HG02973 (cell line): ENCODE data around the gene CORO6.

Source experiments
- ATAC-seq: cut with Tn5 transposase; IDR thresholded peaks from one replicate; pipeline ENCODE4 v1.9.1; 2021; ENCODE audit warnings: moderate library complexity; ENCODE audit not compliant: unreplicated experiment

CORO6 gene

DNA sequence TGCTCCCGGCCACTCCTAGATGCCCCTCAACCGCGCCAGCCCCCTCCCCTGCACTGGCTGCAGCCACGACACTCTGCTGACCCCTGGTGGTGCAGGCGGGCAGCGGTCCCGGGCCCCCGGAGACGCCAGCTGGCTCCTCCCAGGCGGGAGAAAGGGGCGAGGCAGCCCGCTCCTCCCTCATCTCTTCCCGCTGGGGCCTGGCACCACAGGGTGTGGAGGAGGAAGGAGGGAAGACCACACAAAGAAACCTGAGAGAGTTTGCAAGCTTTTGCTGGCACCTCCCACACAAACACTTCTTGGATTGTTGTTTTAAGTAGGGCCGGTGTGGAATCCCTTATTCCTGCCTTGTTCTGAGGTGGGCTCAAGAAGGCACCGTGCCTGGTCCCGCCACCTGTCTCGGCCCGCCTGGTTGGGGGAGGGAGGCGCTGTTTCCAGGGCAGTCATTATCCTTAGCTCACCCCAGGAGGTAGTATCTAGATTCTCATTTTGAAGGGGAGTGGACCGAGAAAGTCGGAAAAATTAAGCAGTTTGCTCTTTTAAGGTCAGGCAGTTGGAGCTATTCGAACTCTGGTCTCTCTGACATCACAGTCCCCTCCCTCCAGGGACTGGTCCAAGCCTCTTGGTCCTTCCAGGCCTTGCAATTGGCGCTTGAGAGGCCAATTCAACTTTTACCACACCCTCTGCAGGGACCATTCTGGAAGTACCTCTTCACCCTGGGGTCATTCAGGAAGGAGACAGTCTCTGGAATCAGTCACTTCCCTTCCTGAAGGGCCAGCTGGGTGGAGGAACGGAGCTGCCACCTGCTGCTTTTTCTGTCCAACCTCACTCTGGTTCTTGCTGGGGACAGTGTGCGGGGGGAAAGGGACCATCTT is 30.7 kb downstream of the CORO6 start:
- ATAC-seq, result no peak

DNA sequence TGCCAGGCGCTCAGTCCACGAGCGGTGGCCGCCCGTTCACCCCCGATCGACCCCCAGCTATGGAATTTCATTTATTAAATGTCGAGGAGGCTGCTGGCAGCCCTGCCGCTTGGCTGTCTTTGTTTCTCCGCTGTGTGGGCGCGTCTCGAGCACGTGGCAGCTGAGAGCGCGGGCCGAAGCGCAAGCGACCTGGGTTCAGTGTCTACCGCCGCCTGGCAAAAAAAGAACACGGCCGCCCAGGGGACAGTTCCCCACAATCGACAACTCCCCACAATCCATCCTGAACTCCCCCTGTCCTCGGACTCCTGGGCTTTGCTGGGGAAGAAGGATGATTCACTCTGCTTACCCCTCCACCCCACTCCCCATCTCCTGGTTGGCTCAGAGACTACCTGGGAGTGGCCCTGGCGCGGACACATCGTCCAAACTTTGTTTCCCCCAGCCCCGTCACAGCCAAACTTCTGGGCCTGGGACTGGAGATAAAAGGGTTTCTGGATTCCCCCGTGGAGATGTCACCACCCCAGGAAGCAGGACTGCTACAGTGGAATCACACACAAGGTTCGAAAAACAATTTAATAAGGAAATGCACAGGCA is 31.5 kb downstream of the CORO6 start:
- no peak for ATAC-seq

DNA sequence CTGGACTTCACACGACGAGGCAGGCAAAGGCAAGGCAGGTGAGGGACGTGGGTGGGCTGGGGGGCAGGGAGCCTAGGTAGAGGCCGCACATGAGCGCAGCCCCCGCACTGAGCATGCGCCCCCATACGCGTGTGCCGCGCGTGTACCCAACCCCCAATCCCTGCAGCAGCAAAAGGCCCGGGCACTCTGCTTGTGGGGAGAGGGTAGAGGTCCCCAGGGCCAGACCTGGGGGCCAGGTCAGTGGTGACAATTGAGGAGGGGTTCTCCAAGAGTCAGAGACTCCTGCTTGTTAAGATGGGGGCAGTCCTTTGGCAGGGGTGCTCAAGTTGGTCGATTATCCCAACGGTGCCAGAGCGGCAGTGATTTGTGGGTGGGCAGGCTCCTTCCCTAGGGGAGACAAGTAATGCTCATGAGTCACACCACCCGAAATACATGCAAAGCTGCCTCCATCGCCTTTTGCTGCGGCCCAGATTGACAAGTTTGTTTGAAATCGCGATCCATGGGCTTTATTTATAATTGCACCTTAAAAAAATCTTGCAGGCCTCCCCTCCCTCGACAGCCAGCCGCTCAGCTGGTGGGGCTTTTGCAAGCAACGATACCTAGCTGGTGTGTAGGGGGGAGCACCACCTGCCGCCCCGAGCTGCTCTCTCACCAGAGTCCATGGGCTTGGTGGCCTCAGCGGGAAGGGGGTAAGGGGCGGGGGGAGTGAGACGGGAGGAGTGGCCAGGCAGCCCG is 32.1 kb downstream of the CORO6 start:
- no peak for ATAC-seq

DNA sequence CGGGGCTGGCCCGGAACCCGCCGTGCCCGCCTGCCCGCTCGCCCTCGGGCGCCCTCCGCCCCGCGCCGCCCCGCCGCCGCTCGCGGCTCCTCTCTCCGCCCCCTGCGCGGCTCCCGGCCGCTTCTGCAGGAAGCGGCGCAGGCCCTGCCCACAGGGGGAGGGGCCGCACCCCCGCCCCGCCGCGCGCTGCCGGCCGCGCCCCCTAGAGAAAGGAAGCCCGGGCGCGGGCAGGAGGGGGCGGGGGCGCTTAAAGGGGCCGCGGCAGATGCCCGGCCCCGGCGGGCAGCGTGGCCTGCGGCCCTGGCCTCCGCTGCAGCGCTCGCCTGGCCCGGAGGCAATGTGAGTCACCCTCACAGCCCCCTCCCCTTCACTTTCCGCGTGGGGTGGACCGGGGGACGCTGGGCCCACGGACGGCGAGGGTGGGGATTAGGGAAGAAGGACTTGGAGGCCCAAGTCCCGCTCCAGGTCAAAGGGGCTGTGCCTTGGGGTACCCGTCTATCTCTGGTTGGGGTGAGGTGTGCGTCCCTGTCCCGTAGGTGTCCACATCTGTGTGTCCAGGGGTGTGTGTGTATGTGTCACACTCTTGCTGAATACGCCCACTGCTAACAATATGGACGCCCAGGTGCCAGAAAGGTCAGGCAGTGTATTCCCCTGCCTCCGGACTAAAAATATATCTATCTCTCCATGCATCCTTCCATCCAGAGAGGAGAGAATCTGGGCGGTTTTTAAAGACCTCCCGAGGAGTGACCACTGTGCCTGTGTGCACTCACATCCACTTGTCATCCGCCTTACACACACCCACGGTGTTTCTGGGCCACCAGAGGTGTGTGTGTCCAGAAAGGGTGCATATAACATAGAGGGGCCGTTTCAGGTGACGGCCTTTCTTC is 32.9 kb downstream of the CORO6 start, which contains the start of gene GIT1:
GIT1 (minus strand) TSS at position 125 of the 887 bp plus-strand sequence. CDS start 270 bp downstream, outside the sequence.
- peak; percentile 54 for ATAC-seq

DNA sequence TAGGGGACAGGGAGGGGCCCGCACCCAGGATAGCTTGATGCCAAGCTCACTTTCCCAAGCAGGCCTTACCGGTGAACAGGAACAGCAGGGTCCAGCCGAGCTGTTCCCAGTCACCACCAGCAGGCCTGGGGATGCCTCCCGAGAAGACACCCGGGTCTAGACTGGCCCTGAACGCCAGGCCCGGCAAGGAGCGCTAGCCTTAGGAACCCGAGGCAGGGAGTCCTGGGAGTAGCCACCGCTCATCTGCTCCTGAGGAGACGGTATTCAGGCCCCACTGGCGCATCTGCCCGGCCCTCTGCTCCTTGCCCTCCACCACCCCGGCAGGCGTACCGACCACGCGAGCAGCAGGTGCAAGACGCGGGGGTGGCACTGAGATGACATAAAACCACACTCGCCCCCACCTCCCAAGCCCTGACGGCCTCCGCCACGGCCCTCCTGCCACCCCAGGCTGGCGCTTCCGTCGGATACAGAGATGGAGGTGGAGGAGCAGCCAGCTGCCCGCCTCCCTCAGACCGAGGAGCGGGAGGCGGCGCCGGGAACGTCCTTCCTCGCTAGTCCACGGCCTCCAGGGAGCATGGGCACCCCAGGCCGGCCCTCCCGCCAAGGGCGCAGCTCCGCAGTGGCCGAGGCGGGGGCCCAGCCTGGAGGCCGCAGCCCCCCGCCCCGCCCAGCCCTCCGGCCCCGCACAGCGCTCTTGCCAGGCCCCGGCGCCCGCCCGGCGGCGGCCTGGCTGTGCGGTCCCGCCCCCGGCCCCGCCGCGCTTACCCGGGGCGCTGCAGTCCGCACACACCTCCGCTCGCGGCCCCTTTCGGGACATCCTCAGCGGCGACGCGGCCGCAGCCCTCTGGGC is 33.9 kb downstream of the CORO6 start:
- peak; percentile 11 for ATAC-seq

DNA sequence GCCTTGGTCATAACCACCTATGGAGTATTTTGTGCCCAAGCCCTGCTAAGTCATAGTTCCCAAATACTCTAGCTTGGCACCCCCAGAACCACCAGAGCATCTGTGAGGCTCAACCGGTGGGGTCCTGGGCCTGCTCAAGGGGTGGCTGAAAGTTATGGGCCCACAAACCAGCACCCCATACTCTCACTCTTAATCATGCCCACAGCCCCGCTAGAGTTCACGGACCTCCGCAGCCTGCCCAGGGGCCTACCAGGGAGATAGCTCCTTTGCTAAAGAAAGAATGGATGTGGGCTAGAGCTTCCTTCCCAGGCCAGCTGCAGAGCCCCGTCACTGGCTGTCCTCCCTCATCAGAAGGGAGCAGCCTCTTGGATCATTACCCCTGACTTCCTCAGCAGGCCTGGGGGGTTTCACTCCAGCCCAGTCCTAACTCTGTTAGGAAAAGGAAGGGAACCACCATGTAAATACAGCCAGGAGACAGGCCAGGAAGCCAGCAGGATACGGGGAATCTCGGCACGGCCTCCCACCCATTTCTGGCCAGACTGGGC is 34.6 kb downstream of the CORO6 start:
- no peak for ATAC-seq

DNA sequence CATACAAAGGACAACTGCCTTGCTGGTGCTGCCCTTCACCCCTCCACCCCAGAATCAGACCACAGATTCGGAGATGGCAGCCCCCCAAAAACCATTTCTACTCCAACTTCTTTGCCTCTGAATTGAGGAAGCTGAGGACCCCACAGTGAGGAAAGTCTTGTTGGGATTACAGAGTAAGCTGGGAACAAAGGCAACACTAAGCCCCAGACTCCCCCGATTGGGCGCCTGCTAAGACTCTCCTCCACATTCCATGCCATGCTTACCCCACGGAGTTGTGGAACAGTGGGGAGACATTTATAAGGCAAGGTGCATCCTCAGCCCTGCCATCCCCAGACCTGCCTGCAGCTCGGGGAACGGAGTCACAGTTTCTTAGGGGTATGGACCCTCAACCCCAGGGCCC is 35.1 kb downstream of the CORO6 start:
- no peak for ATAC-seq

DNA sequence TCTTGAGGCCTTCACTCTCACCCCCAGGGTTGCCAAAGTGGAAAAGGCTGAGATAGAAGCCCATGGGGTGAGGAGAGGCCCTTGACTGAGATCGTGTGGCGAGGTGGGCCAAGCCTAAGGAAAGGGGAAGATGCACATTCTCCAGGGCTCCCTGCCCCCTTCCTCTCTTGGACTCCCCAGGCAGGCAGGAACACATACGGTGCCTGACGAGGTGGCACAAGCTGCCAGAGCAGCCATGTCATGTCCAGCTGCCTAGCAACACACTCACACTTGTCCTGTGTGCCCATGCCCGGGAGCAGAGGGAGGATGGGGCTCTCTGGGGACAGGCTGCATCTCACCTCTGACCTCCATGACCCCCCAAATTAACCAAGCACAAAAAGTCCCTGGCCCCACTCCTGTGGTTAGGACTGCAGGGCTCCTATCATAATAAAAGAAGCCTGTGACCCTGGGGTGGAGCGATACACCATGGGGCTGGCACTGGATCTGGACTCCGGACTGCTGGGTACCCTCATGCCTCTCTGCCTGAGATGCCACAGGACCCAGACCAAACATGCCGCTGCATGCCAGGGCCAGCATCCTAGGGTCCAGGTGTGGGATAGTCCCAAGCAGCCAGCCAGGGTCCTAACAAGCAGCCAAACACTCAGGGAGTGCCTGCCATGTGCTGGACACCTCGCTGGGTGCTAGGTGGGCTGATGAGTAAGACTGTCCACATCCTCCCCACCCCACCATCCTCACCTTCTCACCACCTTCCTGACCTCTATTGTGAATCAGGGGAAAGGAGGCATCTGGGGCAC is 35.8 kb downstream of the CORO6 start:
- no peak for ATAC-seq

DNA sequence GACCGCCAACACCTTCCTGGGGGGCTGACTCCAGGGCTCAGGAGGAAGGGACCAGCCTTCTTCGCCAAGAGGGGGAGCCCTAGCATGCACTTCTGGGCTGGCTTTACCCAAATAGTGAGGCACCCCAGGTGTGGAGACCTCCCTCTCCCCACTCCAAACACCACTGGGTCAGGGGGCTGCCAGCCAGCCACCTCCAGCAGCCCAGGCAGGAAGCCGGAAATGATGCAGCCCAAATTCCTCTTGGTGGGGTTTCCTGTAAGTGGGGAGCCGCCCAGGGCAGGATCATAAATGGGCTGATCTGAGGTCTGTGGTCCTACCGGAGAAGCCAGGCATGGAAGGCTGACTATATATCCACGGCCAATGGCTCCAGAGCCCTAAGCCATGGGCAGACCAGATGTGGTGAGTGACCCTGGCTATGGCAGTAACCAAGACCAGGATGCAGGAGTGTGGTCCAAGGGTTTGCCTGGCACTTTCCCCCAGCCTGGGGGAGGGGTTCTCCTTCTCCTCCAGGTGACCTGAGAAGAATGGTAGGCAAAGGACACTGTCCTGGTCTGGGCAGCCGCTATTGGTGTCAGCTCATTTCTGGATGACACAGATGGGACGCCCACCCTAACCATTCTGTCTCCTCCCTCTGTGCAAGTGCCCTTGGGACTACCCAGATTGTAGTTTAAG is 37.5 kb downstream of the CORO6 start:
- ATAC-seq, result no peak

DNA sequence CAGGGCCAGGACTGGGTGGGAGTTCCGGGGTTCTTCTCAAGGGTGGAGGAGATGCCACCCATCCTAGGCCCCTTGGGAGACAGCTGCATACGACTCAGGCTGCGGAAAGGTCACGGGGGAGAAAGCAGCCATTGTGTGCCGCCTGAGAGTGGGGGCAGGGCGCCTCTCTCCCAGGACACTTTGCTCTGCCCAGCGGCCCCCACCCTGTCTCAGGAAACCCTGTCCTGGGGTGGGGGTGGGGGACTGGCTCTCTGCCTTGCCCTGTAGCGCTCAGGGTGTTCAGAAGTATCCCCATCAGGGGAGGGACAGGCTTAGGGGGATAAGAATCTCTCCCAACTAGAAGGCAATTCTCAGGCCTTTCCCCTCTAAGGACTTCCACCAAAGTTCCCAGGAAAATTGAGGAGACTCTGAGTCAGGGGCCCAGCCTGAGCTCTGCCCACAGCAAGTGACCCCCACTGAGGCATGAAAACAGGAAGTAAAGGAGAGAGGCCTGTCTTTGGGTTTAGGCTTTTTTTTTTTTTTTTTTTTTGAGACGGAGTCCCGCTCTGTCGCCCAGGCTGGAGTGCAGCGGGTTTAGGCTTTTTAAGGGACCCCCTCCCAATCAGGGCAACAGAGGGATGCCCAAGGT is 38.1 kb downstream of the CORO6 start:
- ATAC-seq, result no peak

DNA sequence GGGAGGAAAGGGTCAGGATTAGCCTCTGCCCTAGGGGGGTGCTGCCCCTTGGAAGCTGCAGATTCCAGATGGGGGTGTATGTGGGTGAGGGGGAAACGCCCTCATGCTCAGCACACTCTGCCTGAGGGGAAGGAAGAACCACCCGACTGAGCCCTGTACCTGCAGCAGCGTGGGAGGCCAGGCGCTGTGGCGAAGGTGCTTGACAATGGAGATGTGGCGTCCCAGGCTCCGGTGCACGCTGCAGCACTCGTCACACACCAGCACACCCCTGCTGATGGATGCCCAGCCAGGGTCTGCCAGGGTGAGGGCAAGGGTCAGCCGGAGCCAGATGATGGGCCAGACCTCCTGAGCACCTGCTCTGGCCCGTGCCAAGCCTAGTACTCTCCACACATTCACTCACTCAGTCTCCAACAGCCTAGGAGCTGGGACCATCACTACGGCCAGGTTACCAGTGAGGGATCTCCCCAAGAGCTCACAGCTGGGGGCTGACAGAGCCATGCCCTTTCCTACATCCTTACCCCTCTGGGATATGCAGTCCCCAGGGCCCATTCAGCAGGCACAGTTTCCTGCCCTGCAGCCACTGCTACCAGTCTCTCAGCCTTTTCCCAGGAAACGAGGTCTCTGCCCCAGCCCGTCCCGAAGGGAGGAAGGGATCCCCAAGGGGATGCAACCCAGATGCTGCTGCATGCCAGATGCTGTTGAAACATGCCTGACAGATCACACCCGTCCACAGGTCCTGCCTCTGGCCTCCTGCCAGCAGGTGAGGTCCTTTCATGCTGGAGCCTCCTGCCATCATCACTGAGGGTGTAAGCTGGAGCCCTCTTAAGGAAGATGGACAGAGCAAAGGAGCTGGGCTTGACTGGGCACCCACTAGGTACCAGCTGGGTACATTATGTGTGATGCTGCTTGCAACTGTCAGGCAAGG is 39.1 kb downstream of the CORO6 start:
- ATAC-seq, result no peak

DNA sequence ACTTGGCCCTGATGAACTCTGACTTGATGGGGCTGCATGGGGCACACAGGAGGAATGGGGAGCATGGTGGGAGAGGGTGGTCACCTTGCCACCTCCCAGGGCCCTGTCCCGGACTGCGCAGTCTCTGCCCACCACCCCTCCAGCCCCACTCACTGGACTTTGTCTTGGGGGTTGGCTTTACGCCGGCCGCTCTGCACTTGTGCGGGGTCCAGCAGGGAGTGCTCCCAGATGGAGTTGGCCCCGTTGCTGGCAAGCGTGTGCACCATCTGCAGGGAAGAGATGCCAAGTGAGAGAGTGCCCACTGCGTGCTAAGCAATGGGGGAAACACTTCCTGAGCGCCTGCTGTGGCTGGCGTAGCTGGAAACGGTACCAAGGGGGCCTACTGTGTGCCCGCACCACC is 39.9 kb downstream of the CORO6 start:
- no peak for ATAC-seq

DNA sequence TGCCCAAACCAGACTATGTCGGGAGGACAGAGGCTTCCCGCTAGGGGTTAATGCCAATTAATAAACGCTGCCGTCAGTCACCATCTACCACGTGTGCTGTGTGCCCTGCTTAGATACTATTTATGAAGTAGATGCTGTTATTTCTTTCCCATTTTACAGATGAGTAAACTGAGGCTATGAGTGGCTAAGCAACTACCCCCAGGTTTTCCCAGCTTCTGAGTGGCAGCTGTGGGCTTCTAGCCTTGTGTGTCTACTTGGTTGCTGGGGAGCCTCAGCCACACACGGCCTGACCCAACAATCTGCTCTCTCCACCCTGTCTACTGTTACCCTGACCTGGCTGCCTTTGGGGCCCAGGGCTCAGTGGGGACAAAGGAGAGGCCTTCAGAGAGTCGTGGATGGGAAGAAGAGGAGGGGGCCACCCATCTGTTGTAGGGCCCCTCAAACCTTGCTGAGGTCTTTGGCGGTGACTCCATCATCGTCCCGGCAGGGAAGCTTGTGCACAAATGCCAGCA is 40.4 kb downstream of the CORO6 start:
- ATAC-seq, result no peak

DNA sequence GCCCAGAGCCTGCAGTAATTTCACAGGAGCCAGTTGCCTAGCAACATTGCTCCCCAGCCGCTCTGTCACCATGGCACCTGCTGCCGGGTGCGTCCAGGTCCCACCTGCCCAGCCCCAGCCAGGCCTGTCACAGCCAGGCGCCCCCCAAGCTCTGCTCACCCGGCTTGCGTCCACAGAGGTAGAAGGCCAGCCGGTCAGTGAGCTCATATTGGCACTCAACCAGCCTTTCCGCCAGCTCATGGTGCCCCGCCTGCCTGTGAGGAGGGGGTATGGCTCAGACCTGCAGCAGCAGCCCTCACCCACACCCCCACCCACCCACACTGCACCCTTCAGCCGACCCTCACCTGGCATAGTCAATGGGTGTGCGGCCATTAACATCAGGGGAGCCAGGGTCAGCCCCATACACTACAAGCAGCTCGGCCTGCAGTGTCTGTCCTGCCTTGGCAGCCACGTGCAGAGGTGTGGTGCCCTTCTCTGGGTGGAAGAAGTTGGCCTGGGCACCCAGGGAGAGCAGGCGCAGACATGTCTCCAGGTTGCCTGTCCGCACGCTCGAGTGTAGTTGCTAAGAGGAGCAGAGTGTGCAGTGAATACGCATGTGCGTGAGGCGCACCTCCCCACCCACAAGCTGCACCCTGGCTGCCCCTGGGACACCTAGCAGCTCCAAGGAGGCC is 41.0 kb downstream of the CORO6 start:
- no peak for ATAC-seq

DNA sequence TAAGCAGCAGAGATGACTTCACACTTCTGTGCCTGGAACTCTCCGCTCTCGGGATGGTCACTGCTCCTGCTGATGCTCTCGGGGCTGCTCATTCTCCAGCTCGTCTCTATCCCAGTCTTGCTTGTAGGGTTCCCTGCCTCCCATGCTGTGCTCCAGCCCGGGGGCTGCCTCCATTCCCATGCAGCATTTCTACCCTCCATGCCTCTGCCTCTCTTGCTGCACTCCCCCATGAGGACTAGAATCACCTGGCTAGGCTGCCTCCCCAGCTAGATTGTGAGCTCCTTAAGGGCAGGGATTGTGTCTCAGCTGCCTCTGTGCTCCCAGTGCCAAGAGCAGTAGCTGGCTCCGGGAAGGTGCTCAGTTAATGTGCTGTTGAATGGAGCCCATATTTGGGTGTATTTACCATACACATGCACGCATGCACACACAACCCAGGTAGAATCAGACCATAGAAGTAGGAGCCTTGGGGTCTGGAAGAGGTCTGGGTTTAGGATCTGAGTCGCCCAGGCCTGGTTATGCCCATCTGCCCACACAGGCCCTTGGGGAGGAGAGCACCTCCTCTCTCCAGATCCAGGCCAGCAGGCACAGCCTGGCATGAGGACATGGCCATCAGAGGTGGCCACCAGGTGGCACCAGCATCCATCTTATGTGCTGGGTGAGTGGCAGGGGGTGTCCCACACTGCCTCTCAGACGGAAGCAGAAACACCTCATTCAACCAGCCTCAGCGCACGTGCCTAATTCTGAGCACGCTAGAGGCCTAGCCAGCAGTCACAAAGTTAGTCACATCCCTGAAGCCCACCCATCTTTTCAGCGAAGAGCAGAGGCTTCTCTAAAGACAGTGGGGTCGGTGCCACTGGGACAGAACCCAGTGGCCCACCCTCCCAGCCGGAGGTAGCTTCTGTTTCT is 42.6 kb downstream of the CORO6 start:
- peak; percentile 60 for ATAC-seq
